HCT116 (cell line): ENCODE data around the gene TSPAN11. TPM values are rescaled to one million over a fixed set of nuclear protein-coding genes. Genes with fewer than 3 reads are reported as not detected.

Experiments used
- ATAC-seq: fragments of 200-7000 bp; cut with Tn5 transposase; 2 replicates; pipeline ENCODE4 v1.9.1; 2020; ENCODE audit warnings: mild to moderate bottlenecking, moderate library complexity
- BruUV-seq: library from RNA; stranded (reverse); fragments of 400-500 nt; replicated peaks from 2 replicates; lab custom pipeline; 2021; lab: Mats Ljungman, UMichigan
- CTCF ChIA-PET: fragments of 300-600 bp; sonication (Branson Sonifier 250); formaldehyde crosslinking; loops from one replicate; lab custom pipeline; 2021; ENCODE audit warnings: antibody characterized with exemption; lab: Charles Lee
- POLR2A ChIA-PET: fragments of 300-600, 350-600 bp; sonication (Branson Sonifier 250); formaldehyde crosslinking; loops from one replicate; lab custom pipeline; 2021; ENCODE audit warnings: antibody characterized with exemption; lab: Charles Lee
- RAD21 ChIA-PET, 2 experiments: fragments of 300-600 bp; sonication (Branson Sonifier 250); formaldehyde crosslinking; loops; one replicate each; lab custom pipeline; 2023; ENCODE audit warnings: low total read pairs in 2 of 2; ENCODE audit not compliant: uncharacterized antibody in 2 of 2, unreplicated experiment in 2 of 2, low non-redundant PET in 1 of 2; lab: Charles Lee
- DNase-seq: peaks from one replicate; pipeline ENCODE4 v3.0.0-alpha.2; 2010; ENCODE audit warnings: low read depth, low spot score
- H2AFZ ChIP-seq: fragments of 200-600 bp; shearing (Covaris generic), sonication (generic); 2 replicates; pipeline ENCODE4 v1.6.1; 2017; ENCODE audit warnings: low read depth, mixed run types, mixed read lengths, antibody characterized with exemption, low read length; ENCODE audit not compliant: poor library complexity, severe bottlenecking
- H3K27ac ChIP-seq: 2 replicates; pipeline ENCODE4 v1.5.1; 2012; ENCODE audit warnings: low read depth, low read length
- H3K27me3 ChIP-seq: fragments of 200-600 bp; sonication (generic); 2 replicates; pipeline ENCODE4 v1.6.1; 2016; ENCODE audit warnings: mixed run types, low read length, mixed read lengths; ENCODE audit not compliant: insufficient read depth
- H3K36me3 ChIP-seq, 2 experiments: fragments of 200-500 bp in 1 of 2; fragments of 200-600 bp in 1 of 2; sonication (Bioruptor generic) in 1 of 2; sonication (generic) in 1 of 2; 2 replicates each; pipeline versions ENCODE4 v1.5.1 to v1.6.1; 2014 to 2016; ENCODE audit warnings: low read length in 2 of 2, inconsistent platforms in 1 of 2, mixed read lengths in 1 of 2, mixed run types in 1 of 2; ENCODE audit not compliant: insufficient read depth in 2 of 2, control insufficient read depth in 1 of 2
- H3K4me1 ChIP-seq, 2 experiments: fragments of 200-600 bp in 1 of 2; sonication (generic) in 1 of 2; 2 replicates each; pipeline versions ENCODE4 v1.5.1 to v1.6.1; 2012 to 2017; ENCODE audit warnings: low read length in 2 of 2, inconsistent platforms in 1 of 2, mild to moderate bottlenecking in 1 of 2, mixed read lengths in 1 of 2, mixed run types in 1 of 2, moderate library complexity in 1 of 2; ENCODE audit not compliant: insufficient read depth in 2 of 2, control insufficient read depth in 1 of 2
- H3K4me2 ChIP-seq: fragments of 200-600 bp; sonication (generic); 2 replicates; pipeline ENCODE4 v1.6.1; 2017; ENCODE audit warnings: mixed run types, low read length, mixed read lengths
- H3K4me3 ChIP-seq, 2 experiments: fragments of 200-600 bp in 1 of 2; sonication (generic) in 1 of 2; replicated peaks in 1 of 2; 2 replicates each; pipeline ENCODE4 v1.5.1; 2011 to 2016; ENCODE audit warnings: low read length in 2 of 2, control low read depth in 1 of 2, low read depth in 1 of 2, mild to moderate bottlenecking in 1 of 2, mixed read lengths in 1 of 2, mixed run types in 1 of 2
- H3K79me2 ChIP-seq: fragments of 200-600 bp; sonication (generic); 2 replicates; pipeline ENCODE4 v1.6.1; 2017; ENCODE audit warnings: mild to moderate bottlenecking, mixed run types, low read length, moderate library complexity, mixed read lengths; ENCODE audit not compliant: insufficient read depth
- H3K9ac ChIP-seq: fragments of 200-600 bp; sonication (generic); 2 replicates; pipeline ENCODE4 v1.6.1; 2016; ENCODE audit warnings: low read length, mixed read lengths
- H3K9me2 ChIP-seq: fragments of 200-600 bp; sonication (generic), shearing (Covaris generic); 2 replicates; pipeline ENCODE4 v1.6.1; 2017; ENCODE audit warnings: mixed run types, mild to moderate bottlenecking, moderate library complexity; ENCODE audit not compliant: insufficient read depth
- H3K9me3 ChIP-seq, 2 experiments: fragments of 200-500 bp in 1 of 2; fragments of 200-600 bp in 1 of 2; sonication (Bioruptor generic) in 1 of 2; sonication (generic) in 1 of 2; 2 replicates each; pipeline ENCODE4 v1.6.1; 2014 to 2017; ENCODE audit warnings: low read length in 2 of 2, mixed read lengths in 2 of 2, inconsistent platforms in 1 of 2, low read depth in 1 of 2, mild to moderate bottlenecking in 1 of 2, mixed run types in 1 of 2, moderate library complexity in 1 of 2; ENCODE audit not compliant: control insufficient read depth in 1 of 2, insufficient read depth in 1 of 2
- H4K20me1 ChIP-seq: fragments of 200-600 bp; sonication (generic), shearing (Covaris generic); 2 replicates; pipeline ENCODE4 v1.6.1; 2017; ENCODE audit warnings: mixed run types, mild to moderate bottlenecking, moderate library complexity; ENCODE audit not compliant: insufficient read depth
- EGR1 ChIP-seq: IDR thresholded peaks from 2 replicates; pipeline ENCODE4 v1.6.1; 2012; ENCODE audit warnings: low read depth
- ELF1 ChIP-seq: IDR thresholded peaks from 2 replicates; pipeline ENCODE4 v1.6.1; 2012; ENCODE audit warnings: low read depth, borderline replicate concordance
- FOSL1 ChIP-seq: IDR thresholded peaks from 2 replicates; pipeline ENCODE4 v1.6.1; 2012; ENCODE audit warnings: low read depth
- POLR2AphosphoS5 ChIP-seq: IDR thresholded peaks from 2 replicates; pipeline ENCODE4 v1.6.1; 2011; ENCODE audit warnings: mild to moderate bottlenecking, low read depth, low read length, moderate library complexity
- ZBTB33 ChIP-seq: IDR thresholded peaks from 2 replicates; pipeline ENCODE4 v1.6.1; 2011; ENCODE audit warnings: mild to moderate bottlenecking, low read length, moderate library complexity; ENCODE audit not compliant: insufficient replicate concordance; ENCODE audit errors: extremely low read depth
- intact Hi-C: fragments of 100-400 bp; cut with micrococcal nuclease; formaldehyde crosslinking; loops from 2 replicates; pipeline ENCODE4 v1.10.0; 2022
- total RNA-seq: library from RNA; stranded (reverse); gene quantifications from one replicate; pipeline ENCODE4 v1.2.1, GENCODE V29; 2021; ENCODE audit not compliant: unreplicated experiment
- TF ChIP-seq, protein P1 (sequence below): IDR thresholded peaks from 2 replicates; pipeline ENCODE4 v1.6.1; 2012
- TF ChIP-seq, protein P2 (sequence below), 3 experiments: fragments of 200-600 bp in 1 of 3; sonication (generic) in 1 of 3; IDR thresholded peaks in 2 of 3; conservative IDR thresholded peaks in 1 of 3; 2 replicates each; pipeline ENCODE4 v1.5.1; 2012 to 2017; ENCODE audit warnings: low read depth in 2 of 3, low read length in 2 of 3, antibody characterized with exemption in 1 of 3, borderline replicate concordance in 1 of 3, control low read depth in 1 of 3, mild to moderate bottlenecking in 1 of 3, mixed read lengths in 1 of 3, mixed run types in 1 of 3, moderate library complexity in 1 of 3; ENCODE audit not compliant: insufficient read depth in 1 of 3

The TSPAN11 gene
- total RNA-seq, 1 experiment from 2014 or later = not detected

DNA sequence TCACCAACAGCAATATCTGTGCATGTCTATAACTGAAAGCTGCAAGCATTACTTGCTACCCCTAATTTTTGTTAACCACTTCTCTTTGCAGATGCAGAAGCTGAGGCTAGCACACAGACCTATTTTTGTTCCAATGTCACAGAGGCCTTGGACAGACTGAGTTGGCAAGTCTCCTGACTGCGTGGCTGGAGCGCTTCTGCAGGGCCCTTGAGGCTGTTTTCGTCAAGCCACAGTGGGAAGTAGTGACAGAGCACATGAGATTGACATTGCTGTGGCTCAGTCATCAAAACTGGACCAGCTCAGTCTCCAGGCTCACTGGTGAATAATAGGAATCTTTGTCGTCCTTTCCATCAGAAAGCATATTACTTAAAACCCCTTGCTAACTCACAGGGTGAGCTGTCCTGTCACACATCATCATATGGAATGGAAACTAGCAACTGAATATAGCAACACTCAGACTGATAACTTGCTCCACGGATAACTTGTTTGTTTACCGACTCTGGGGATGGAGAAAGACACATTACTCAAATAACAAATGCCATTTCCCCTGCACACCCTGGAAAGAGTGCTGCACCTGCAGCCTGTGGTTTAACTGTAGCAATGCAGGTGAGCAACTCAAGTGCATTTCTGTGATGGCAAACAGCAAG lies 103.5 kb downstream of the TSPAN11 start:
- Histone ChIP-seq H3K27ac (no peak overlapping the region), H3K4me3 (no peak overlapping the region), H3K27me3 (no peaks in the 10 kb centered on the region), H3K9ac (no peak overlapping the region), H3K36me3 (no peaks in the 10 kb centered on the region), H3K79me2 (no peaks in the 10 kb centered on the region), H3K9me3 (no peaks in the 10 kb centered on the region)
- RAD21 ChIA-PET = no interaction called here
- intact Hi-C loops = no loop called here
- CTCF ChIA-PET = no interaction called here
- TF ChIP-seq, protein P1, sequence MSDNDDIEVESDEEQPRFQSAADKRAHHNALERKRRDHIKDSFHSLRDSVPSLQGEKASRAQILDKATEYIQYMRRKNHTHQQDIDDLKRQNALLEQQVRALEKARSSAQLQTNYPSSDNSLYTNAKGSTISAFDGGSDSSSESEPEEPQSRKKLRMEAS = no peak
- TF ChIP-seq EGR1 = no peak
- no peak for TF ChIP-seq ELF1
- TF ChIP-seq, all 23 proteins: peak for 0
- no peak for DNase-seq
- Histone ChIP-seq H3K4me1 (peaks cover 13 to 14% of the 10 kb centered on the region in 2 experiments), H4K20me1 (no peaks in the 10 kb centered on the region), H3K9me2 (no peaks in the 10 kb centered on the region), H2AFZ (no peak overlapping the region), H3K4me2 (no peak overlapping the region)
- no TSS peak for BruUV-seq
- POLR2A ChIA-PET = no interaction called here
- ATAC-seq = no peak

DNA sequence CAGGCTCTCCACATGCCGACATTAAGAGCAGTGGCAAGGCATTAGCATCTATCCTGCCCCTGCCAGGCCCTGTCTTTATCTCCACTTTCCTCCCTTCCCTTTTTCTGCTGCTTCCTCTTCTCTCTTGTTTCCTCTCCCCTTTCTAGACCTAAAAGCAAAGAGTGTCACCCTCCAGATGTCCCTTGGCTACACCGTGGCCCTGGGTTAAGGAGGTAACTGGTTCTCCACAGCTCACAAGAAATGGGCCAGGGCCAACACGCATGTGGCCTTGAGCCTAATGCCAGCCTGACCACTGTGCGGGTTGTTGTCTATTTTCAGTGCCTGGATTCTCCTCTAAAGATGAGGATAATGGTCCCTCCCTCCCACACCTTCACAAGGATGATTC lies 105.4 kb downstream of the TSPAN11 start:
- Histone ChIP-seq H3K4me1 (peaks cover 24 to 33% of the 10 kb centered on the region in 2 experiments), H2AFZ (no peak overlapping the region), H3K9me3 (no peaks in the 10 kb centered on the region)
- no TSS peak for BruUV-seq
- CTCF ChIA-PET = no interaction called here
- RAD21 ChIA-PET = no interaction called here
- no peak for TF ChIP-seq POLR2AphosphoS5
- no peak for TF ChIP-seq ZBTB33
- no peak for TF ChIP-seq FOSL1
- TF ChIP-seq, protein P2, sequence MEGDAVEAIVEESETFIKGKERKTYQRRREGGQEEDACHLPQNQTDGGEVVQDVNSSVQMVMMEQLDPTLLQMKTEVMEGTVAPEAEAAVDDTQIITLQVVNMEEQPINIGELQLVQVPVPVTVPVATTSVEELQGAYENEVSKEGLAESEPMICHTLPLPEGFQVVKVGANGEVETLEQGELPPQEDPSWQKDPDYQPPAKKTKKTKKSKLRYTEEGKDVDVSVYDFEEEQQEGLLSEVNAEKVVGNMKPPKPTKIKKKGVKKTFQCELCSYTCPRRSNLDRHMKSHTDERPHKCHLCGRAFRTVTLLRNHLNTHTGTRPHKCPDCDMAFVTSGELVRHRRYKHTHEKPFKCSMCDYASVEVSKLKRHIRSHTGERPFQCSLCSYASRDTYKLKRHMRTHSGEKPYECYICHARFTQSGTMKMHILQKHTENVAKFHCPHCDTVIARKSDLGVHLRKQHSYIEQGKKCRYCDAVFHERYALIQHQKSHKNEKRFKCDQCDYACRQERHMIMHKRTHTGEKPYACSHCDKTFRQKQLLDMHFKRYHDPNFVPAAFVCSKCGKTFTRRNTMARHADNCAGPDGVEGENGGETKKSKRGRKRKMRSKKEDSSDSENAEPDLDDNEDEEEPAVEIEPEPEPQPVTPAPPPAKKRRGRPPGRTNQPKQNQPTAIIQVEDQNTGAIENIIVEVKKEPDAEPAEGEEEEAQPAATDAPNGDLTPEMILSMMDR (IDR thresholded peaks at IDR 0.05 in 2 of 3, conservative IDR thresholded peaks at IDR 0.05 in 1 of 3; ENCODE audit: borderline replicate concordance in 1 of 3, insufficient read depth in 1 of 3, low read depth in 2 of 3, low read length in 2 of 3) = no peak
- TF ChIP-seq, all 23 proteins: peak for 0
- POLR2A ChIA-PET = no interaction called here
- Histone ChIP-seq H3K79me2 (no peaks in the 10 kb centered on the region), H4K20me1 (no peaks in the 10 kb centered on the region), H3K9me2 (no peaks in the 10 kb centered on the region), H3K27me3 (no peaks in the 10 kb centered on the region), H3K36me3 (no peaks in the 10 kb centered on the region), H3K4me3 (no peak overlapping the region), H3K9ac (no peak overlapping the region), H3K4me2 (no peak overlapping the region), H3K27ac (no peak overlapping the region)
- intact Hi-C loops = no loop called here
- ATAC-seq (no peak), DNase-seq (no peak)
